T-helper 1 cell (primary cell): Measurements from ENCODE around the gene GRID1.

Experiments used
- DNase-seq, 5 donors: peaks; one replicate each; pipeline ENCODE4 v3.0.0-alpha.2; 2012 to 2020

GRID1 gene

GRCh38 chr10:85914720-85915119 lies 451.9 kb downstream of the GRID1 start:
- DNase-seq: no peak

- no peak for DNase-seq
Measured at GRCh38 chr10:85908462-85908861, 458.1 kb downstream of the GRID1 start.

- no peak for DNase-seq
Measured at GRCh38 chr10:85902051-85902450, 464.5 kb downstream of the GRID1 start.

GRCh38 chr10:85901599-85901998 lies 465.0 kb downstream of the GRID1 start:
- no peak for DNase-seq

GRCh38 chr10:85900487-85900886 lies 466.1 kb downstream of the GRID1 start:
- no peak for DNase-seq

GRCh38 chr10:85900061-85900460 lies 466.5 kb downstream of the GRID1 start:
- no peak for DNase-seq

GRCh38 chr10:85891472-85891871 lies 475.1 kb downstream of the GRID1 start:
- DNase-seq: no peak

GRCh38 chr10:85888559-85888958 lies 478.0 kb downstream of the GRID1 start:
- DNase-seq: no peak

- no peak for DNase-seq
Measured at GRCh38 chr10:85888004-85888403, 478.6 kb downstream of the GRID1 start.

- no peak for DNase-seq
Measured at GRCh38 chr10:85874208-85874607, 492.4 kb downstream of the GRID1 start.

- DNase-seq: no peak
Measured at GRCh38 chr10:85873063-85873462, 493.5 kb downstream of the GRID1 start.

- no peak for DNase-seq
Measured at GRCh38 chr10:85868627-85869499, 497.7 kb downstream of the GRID1 start.

GRCh38 chr10:85864868-85865526 lies 501.6 kb downstream of the GRID1 start:
- no peak for DNase-seq

- DNase-seq: no peak
Measured at GRCh38 chr10:85864173-85864549, 502.4 kb downstream of the GRID1 start.

GRCh38 chr10:85863301-85864172 lies 503.1 kb downstream of the GRID1 start:
- no peak for DNase-seq

GRCh38 chr10:85862771-85863170 lies 503.8 kb downstream of the GRID1 start:
- DNase-seq: no peak

GRCh38 chr10:85861513-85862197 lies 504.9 kb downstream of the GRID1 start:
- no peak for DNase-seq

- DNase-seq: no peak
Measured at GRCh38 chr10:85859859-85860258, 506.7 kb downstream of the GRID1 start.

- no peak for DNase-seq
Measured at GRCh38 chr10:85858776-85859515, 507.6 kb downstream of the GRID1 start.

- DNase-seq: no peak
Measured at GRCh38 chr10:85857791-85858190, 508.8 kb downstream of the GRID1 start.

- DNase-seq: no peak
Measured at GRCh38 chr10:85857305-85857704, 509.3 kb downstream of the GRID1 start.

- no peak for DNase-seq
Measured at GRCh38 chr10:85851934-85852333, 514.7 kb downstream of the GRID1 start.
